ENCODE results near the gene TRAF2. TPM values are rescaled to one million over a fixed set of nuclear protein-coding genes. Genes with fewer than 3 reads are reported as not detected.

The TRAF2 gene
- total RNA-seq, 2 experiments from 2014 or later, result 40.0 to 41.4 TPM

DNA sequence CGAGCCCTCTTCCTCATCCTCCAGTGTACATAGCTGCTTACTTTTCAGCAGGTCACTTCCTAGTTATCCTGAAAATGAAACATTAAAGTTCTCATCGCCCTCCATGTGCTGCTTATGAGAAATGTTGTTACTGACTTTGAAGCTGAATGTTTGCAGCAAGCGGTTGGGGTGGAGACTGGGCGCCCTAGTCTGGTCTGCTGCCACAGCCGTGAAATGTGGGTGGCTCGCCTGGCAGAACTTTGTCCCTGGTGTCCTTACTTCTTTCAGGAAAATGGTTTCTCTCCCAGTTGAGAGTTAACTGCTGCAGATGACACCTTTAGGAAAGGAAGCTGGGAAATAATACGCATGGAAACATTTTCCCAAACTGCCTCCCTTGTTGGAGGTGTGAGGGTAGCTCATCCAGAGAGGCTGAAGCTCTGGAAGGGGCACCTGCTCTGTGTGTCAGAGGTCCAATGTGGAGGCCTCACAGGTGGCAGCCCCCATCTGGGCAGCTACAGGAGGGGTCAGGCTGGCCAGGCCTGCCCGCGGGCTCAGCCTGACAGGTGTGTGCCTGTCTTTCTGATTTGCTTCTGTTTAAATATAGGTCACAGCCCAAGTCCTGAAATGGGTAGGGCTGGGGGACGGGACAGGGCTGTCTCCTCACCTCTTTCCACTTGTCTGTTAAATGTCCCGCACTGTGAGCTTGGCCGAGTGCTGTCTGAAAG lies 24.0 kb downstream of the TRAF2 start:
- H3K4me3 Mint-ChIP-seq, result no peak overlapping the region
- ChIA-PET CTCF (no interaction called here), POLR2A (no interaction called here)
- peaks cover 11% of the 10 kb centered on the region for H3K4me1 Mint-ChIP-seq (ENCODE audit: low read depth)
- H3K36me3 Mint-ChIP-seq, result peaks cover 42% of the 10 kb centered on the region
- intact Hi-C loops (cut with micrococcal nuclease), result no loop called here
- DNase-seq, result no peak
- peak overlapping the region; percentile 43 for H3K27ac Mint-ChIP-seq
- H3K9me3 Mint-ChIP-seq, result no peaks in the 10 kb centered on the region
- H3K27me3 Mint-ChIP-seq, result no peaks in the 10 kb centered on the region

GRCh38 chr9:136910901-136911245 lies 24.6 kb downstream of the TRAF2 start:
- intact Hi-C loops (cut with micrococcal nuclease), result no loop called here
- Mint-ChIP-seq H3K36me3 (peaks cover 42% of the 10 kb centered on the region), H3K4me1 (ENCODE audit: low read depth) (peaks cover 12% of the 10 kb centered on the region), H3K27me3 (no peaks in the 10 kb centered on the region), H3K4me3 (no peak overlapping the region), H3K9me3 (no peaks in the 10 kb centered on the region), H3K27ac (peak overlapping the region; percentile 43)
- CTCF ChIA-PET, result no interaction called here
- DNase-seq, result no peak
- POLR2A ChIA-PET, result no interaction called here

GRCh38 chr9:136913701-136914438 lies 27.6 kb downstream of the TRAF2 start:
- Mint-ChIP-seq H3K4me3 (no peak overlapping the region), H3K27me3 (no peaks in the 10 kb centered on the region), H3K36me3 (peaks cover 39% of the 10 kb centered on the region), H3K4me1 (ENCODE audit: low read depth) (peaks cover 14% of the 10 kb centered on the region), H3K27ac (peak overlapping the region; percentile 47), H3K9me3 (no peaks in the 10 kb centered on the region)
- POLR2A ChIA-PET, result interaction anchor here (1.0 kb wide), 1 partner anchor 9 kb away, joined by 3 read pairs; no protein-coding TSS in a partner anchor
- intact Hi-C loops (cut with micrococcal nuclease), result no loop called here
- no peak for DNase-seq
- CTCF ChIA-PET, result no interaction called here

GRCh38 chr9:136915632-136916329 lies 29.5 kb downstream of the TRAF2 start:
- intact Hi-C loops (cut with micrococcal nuclease), result no loop called here
- CTCF ChIA-PET, result no interaction called here
- no peak overlapping the region for H3K4me3 Mint-ChIP-seq
- H3K27ac Mint-ChIP-seq, result peak overlapping the region; percentile 32
- no peak for DNase-seq
- H3K36me3 Mint-ChIP-seq, result peaks cover 42% of the 10 kb centered on the region
- H3K27me3 Mint-ChIP-seq, result no peaks in the 10 kb centered on the region
- POLR2A ChIA-PET, result interaction anchor here (1.2 kb wide), 1 partner anchor 33 kb away, joined by 3 read pairs; no protein-coding TSS in a partner anchor
- no peaks in the 10 kb centered on the region for H3K9me3 Mint-ChIP-seq
- peaks cover 14% of the 10 kb centered on the region for H3K4me1 Mint-ChIP-seq (ENCODE audit: low read depth)

DNA sequence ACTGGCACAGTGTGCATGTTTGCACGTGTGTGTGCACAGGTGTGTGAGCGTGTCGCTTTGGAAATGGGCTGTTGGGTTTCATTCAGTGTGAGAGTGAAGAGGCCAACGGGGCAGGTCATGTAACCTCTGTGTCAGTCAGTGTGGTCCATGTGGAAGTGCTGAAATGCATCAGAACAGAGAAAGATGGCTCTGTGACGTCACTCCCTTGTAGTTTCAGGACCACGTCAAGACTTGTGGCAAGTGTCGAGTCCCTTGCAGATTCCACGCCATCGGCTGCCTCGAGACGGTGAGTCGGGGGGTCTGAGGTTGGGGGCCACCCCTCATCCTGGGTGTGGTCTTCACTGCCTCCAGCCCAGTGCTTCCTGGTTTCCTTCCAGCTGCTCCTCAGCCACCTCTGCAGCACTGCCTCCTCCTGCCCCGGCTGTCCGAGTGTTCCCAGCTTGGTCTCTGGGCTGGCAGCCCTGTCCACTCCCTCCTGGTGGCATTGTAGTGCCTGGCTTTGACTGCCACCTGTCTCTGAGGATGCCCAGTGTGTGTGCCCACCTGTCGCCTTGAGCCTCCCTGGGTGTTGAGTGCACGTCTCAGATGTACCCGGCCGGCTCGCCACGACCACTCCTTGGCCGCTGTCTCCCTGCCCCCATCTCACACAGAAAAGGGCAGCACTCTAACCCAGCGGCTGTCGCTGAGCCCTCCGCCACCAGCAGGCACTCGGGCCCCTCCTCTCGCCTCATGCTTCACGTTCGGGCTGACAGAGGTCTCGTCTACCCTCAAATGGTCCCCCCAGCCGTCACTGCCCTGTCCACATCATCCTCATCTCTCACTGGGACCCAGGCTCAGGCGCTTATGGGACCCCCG lies 30.2 kb downstream of the TRAF2 start:
- intact Hi-C loops (cut with micrococcal nuclease), result no loop called here
- no peak overlapping the region for H3K4me3 Mint-ChIP-seq
- POLR2A ChIA-PET, result interaction anchor here (1.2 kb wide), 1 partner anchor 34 kb away, joined by 3 read pairs; no protein-coding TSS in a partner anchor
- H3K4me1 Mint-ChIP-seq (ENCODE audit: low read depth), result peaks cover 14% of the 10 kb centered on the region
- H3K36me3 Mint-ChIP-seq, result peaks cover 42% of the 10 kb centered on the region
- CTCF ChIA-PET, result no interaction called here
- H3K9me3 Mint-ChIP-seq, result no peaks in the 10 kb centered on the region
- DNase-seq, result peak; percentile 38
- H3K27ac Mint-ChIP-seq, result peak overlapping the region; percentile 42
- no peaks in the 10 kb centered on the region for H3K27me3 Mint-ChIP-seq

DNA sequence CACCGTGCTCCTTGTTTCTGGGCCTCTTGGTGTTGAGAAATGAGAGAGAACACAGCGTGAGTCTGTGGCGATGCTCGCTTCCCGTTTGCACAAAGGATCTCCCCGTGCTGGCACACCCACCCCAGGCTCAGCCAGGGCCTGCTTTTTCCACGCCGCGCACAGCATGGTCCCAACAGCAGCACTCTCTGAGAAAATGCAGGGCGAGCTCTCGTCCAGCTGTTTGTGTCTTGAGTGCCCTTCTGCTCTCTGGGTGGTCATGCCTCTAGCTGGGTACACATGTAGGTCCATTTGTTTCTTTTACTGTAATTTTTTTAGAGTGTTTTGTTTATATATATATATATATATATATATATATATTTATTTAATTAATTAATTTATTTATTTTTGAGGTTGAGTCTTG lies 31.6 kb downstream of the TRAF2 start:
- POLR2A ChIA-PET, result no interaction called here
- peaks cover 14% of the 10 kb centered on the region for H3K4me1 Mint-ChIP-seq (ENCODE audit: low read depth)
- DNase-seq, result no peak
- no peak overlapping the region for H3K4me3 Mint-ChIP-seq
- H3K27ac Mint-ChIP-seq, result no peak overlapping the region
- peaks cover 49% of the 10 kb centered on the region for H3K36me3 Mint-ChIP-seq
- CTCF ChIA-PET, result no interaction called here
- no peaks in the 10 kb centered on the region for H3K9me3 Mint-ChIP-seq
- intact Hi-C loops (cut with micrococcal nuclease), result no loop called here
- H3K27me3 Mint-ChIP-seq, result no peaks in the 10 kb centered on the region

GRCh38 chr9:136920069-136920468 lies 33.8 kb downstream of the TRAF2 start:
- H3K4me1 Mint-ChIP-seq (ENCODE audit: low read depth), result peaks cover 14% of the 10 kb centered on the region
- H3K4me3 Mint-ChIP-seq, result no peak overlapping the region
- peak overlapping the region; percentile 30 for H3K27ac Mint-ChIP-seq
- H3K9me3 Mint-ChIP-seq, result no peaks in the 10 kb centered on the region
- H3K36me3 Mint-ChIP-seq, result peaks cover 46% of the 10 kb centered on the region
- CTCF ChIA-PET, result interaction anchor here (1.0 kb wide), 1 partner anchor 78 kb away, joined by 4 read pairs; the partner anchor contains the start of gene AJM1
- POLR2A ChIA-PET, result no interaction called here
- H3K27me3 Mint-ChIP-seq, result no peaks in the 10 kb centered on the region
- intact Hi-C loops (cut with micrococcal nuclease), result no loop called here
- no peak for DNase-seq

GRCh38 chr9:136920734-136921231 lies 34.5 kb downstream of the TRAF2 start:
- no peak for DNase-seq
- Mint-ChIP-seq H3K27ac (peak overlapping the region; percentile 42), H3K9me3 (no peaks in the 10 kb centered on the region), H3K4me3 (no peak overlapping the region), H3K4me1 (ENCODE audit: low read depth) (peaks cover 8% of the 10 kb centered on the region), H3K36me3 (peaks cover 42% of the 10 kb centered on the region), H3K27me3 (no peaks in the 10 kb centered on the region)
- ChIA-PET CTCF (no interaction called here), POLR2A (interaction anchor here (0.6 kb wide), 1 partner anchor 95 kb away, joined by 3 read pairs; no protein-coding TSS in a partner anchor)
- intact Hi-C loops (cut with micrococcal nuclease), result no loop called here

DNA sequence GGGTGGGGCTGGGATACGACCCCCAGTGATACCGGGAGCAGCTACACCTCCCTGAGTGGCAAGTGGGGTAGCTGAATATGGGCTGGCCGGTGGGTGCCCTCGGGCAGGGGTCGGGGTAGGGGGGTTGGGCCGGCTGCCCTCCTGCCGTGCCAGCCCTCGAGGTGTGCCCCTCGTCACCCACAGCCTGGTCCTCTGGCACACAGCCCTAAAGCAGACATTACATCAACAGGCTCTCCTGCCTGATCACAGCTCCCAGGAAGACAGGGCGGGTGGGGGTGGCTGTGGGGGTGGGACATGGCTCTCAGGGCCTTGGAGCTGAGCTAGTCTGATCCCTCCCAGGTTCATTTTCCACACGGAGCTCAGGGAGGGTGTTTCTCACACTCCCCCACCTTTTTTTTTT lies 35.0 kb downstream of the TRAF2 start:
- POLR2A ChIA-PET, result interaction anchor here (0.6 kb wide), 1 partner anchor 96 kb away, joined by 3 read pairs; no protein-coding TSS in a partner anchor

GRCh38 chr9:136921718-136922117 lies 35.4 kb downstream of the TRAF2 start:
- ChIA-PET CTCF (no interaction called here), POLR2A (interaction anchor here (0.6 kb wide), 1 partner anchor 96 kb away, joined by 3 read pairs; no protein-coding TSS in a partner anchor)
- Mint-ChIP-seq H3K36me3 (peaks cover 35% of the 10 kb centered on the region), H3K4me3 (no peak overlapping the region), H3K27ac (no peak overlapping the region), H3K4me1 (ENCODE audit: low read depth) (peaks cover 3% of the 10 kb centered on the region), H3K27me3 (no peaks in the 10 kb centered on the region), H3K9me3 (no peaks in the 10 kb centered on the region)
- intact Hi-C loops (cut with micrococcal nuclease), result no loop called here
- no peak for DNase-seq

More for the DNA sequence above, 35.0 kb downstream of the TRAF2 start:
- intact Hi-C loops (cut with micrococcal nuclease), result no loop called here
- H3K4me3 Mint-ChIP-seq, result no peak overlapping the region
- H3K27me3 Mint-ChIP-seq, result no peaks in the 10 kb centered on the region
- no peak overlapping the region for H3K27ac Mint-ChIP-seq
- H3K9me3 Mint-ChIP-seq, result no peaks in the 10 kb centered on the region
- CTCF ChIA-PET, result no interaction called here
- no peak for DNase-seq
- peaks cover 37% of the 10 kb centered on the region for H3K36me3 Mint-ChIP-seq
- H3K4me1 Mint-ChIP-seq (ENCODE audit: low read depth), result peaks cover 3% of the 10 kb centered on the region

DNA sequence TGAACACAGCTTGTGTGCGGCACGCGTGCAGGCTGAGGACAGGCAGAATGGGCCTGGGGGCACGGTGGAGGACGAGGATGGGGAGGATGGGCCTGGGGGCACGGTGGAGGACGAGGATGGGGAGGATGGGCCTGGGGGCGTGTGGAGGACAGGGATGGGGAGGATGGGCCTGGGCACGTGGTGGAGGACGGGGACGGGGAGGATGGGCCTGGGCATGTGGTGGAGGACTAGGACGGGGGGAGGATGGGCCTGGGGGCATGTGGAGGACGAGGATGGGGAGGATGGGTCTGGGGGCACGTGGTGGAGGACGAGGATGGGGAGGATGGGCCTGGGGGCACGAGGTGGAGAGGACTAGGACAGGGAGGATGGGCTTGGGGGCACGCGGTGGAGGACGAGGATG lies 36.2 kb downstream of the TRAF2 start:
- H3K27ac Mint-ChIP-seq, result peak overlapping the region; percentile 23
- intact Hi-C loops (cut with micrococcal nuclease), result no loop called here
- no peaks in the 10 kb centered on the region for H3K4me1 Mint-ChIP-seq (ENCODE audit: low read depth)
- ChIA-PET POLR2A (no interaction called here), CTCF (no interaction called here)
- no peak overlapping the region for H3K4me3 Mint-ChIP-seq
- no peaks in the 10 kb centered on the region for H3K27me3 Mint-ChIP-seq
- no peak for DNase-seq
- H3K9me3 Mint-ChIP-seq, result no peaks in the 10 kb centered on the region
- H3K36me3 Mint-ChIP-seq, result peaks cover 30% of the 10 kb centered on the region

Data from activated CD4-positive, alpha-beta memory T cell treated with anti-CD3 and anti-CD28 coated beads for 36 hours (primary cell).